ENCODE data around the gene GSTO2. TPM values are rescaled to one million over a fixed set of nuclear protein-coding genes. Genes with fewer than 3 reads are reported as not detected.

GSTO2 gene
- total RNA-seq, 1 donor from 2014 or later: 0.80 TPM

GRCh38 chr10:104314591-104315485, 45.9 kb downstream of the GSTO2 start:
- Histone ChIP-seq H3K36me3 (peaks cover 38% of the 10 kb centered on the region), H3K9me3 (replicated peaks) (no peaks in the 10 kb centered on the region), H3K4me1 (peaks cover 100% of the 10 kb centered on the region), H3K27me3 (ENCODE audit: low read depth) (no peaks in the 10 kb centered on the region), H3K4me3 (no peak overlapping the region), H3K27ac (replicated peaks) (peak overlapping the region; percentile 22)
- intact Hi-C loops (cut with micrococcal nuclease): no loop called here
- TF ChIP-seq CTCF (IDR thresholded peaks at IDR 0.05; ENCODE audit: borderline replicate concordance): no peak
- DNase-seq: no peak

- intact Hi-C loops (cut with micrococcal nuclease): no loop called here
- Histone ChIP-seq H3K4me3 (no peak overlapping the region), H3K9me3 (replicated peaks) (no peaks in the 10 kb centered on the region), H3K27ac (replicated peaks) (no peak overlapping the region), H3K36me3 (peaks cover 38% of the 10 kb centered on the region), H3K27me3 (ENCODE audit: low read depth) (no peaks in the 10 kb centered on the region), H3K4me1 (peaks cover 100% of the 10 kb centered on the region)
- TF ChIP-seq CTCF (IDR thresholded peaks at IDR 0.05; ENCODE audit: borderline replicate concordance): no peak
- DNase-seq: no peak
These were observed 46.5 kb downstream of the GSTO2 start for GRCh38 chr10:104315486-104315921.

- Histone ChIP-seq H3K27me3 (ENCODE audit: low read depth) (no peaks in the 10 kb centered on the region), H3K9me3 (replicated peaks) (no peaks in the 10 kb centered on the region), H3K4me3 (no peak overlapping the region), H3K36me3 (peaks cover 38% of the 10 kb centered on the region), H3K4me1 (peaks cover 100% of the 10 kb centered on the region), H3K27ac (replicated peaks) (peak overlapping the region; percentile 99)
- DNase-seq: no peak
- no peak for TF ChIP-seq CTCF (IDR thresholded peaks at IDR 0.05; ENCODE audit: borderline replicate concordance)
- intact Hi-C loops (cut with micrococcal nuclease): no loop called here
These were observed 47.5 kb downstream of the GSTO2 start for GRCh38 chr10:104316321-104317099.

- no peak for DNase-seq
- intact Hi-C loops (cut with micrococcal nuclease): no loop called here
- H3K4me1 ChIP-seq: peaks cover 100% of the 10 kb centered on the region
- H3K4me3 ChIP-seq: no peak overlapping the region
- H3K27me3 ChIP-seq (ENCODE audit: low read depth): no peaks in the 10 kb centered on the region
- no peaks in the 10 kb centered on the region for H3K9me3 ChIP-seq (replicated peaks)
- H3K36me3 ChIP-seq: peaks cover 36% of the 10 kb centered on the region
- no peak for TF ChIP-seq CTCF (IDR thresholded peaks at IDR 0.05; ENCODE audit: borderline replicate concordance)
- H3K27ac ChIP-seq (replicated peaks): peak overlapping the region; percentile 99
These were observed 48.3 kb downstream of the GSTO2 start for GRCh38 chr10:104317269-104317710.

GRCh38 chr10:104317726-104318299, 48.8 kb downstream of the GSTO2 start:
- H3K9me3 ChIP-seq (replicated peaks): no peaks in the 10 kb centered on the region
- intact Hi-C loops (cut with micrococcal nuclease): no loop called here
- TF ChIP-seq CTCF (IDR thresholded peaks at IDR 0.05; ENCODE audit: borderline replicate concordance): no peak
- no peak for DNase-seq
- peaks cover 100% of the 10 kb centered on the region for H3K4me1 ChIP-seq
- peaks cover 30% of the 10 kb centered on the region for H3K36me3 ChIP-seq
- H3K27ac ChIP-seq (replicated peaks): peak overlapping the region; percentile 99
- H3K27me3 ChIP-seq (ENCODE audit: low read depth): no peaks in the 10 kb centered on the region
- H3K4me3 ChIP-seq: no peak overlapping the region

Data from left ventricle myocardium inferior (tissue), 1 donor.